Thyroid gland (tissue), 4 donors: ENCODE data around the gene SMG9.

Experiments used
- POLR2A ChIP-seq, 2 donors: fragments of 450-650 bp; IDR thresholded peaks; one replicate each; pipeline ENCODE4 v1.6.1; 2017; ENCODE audit warnings: antibody characterized with exemption in 2 of 2, mild to moderate bottlenecking in 2 of 2, moderate library complexity in 1 of 2
- TF ChIP-seq, protein P1 (sequence below), 6 experiments: fragments of 200-600 bp in 3 of 6; fragments of 450-650 bp in 3 of 6; sonication (generic) in 3 of 6; IDR thresholded peaks; one replicate each; pipeline ENCODE4 v1.5.1; 2016 to 2019; ENCODE audit warnings: antibody characterized with exemption in 6 of 6, mild to moderate bottlenecking in 2 of 6, inconsistent platforms in 1 of 6, moderate library complexity in 1 of 6

DNA sequence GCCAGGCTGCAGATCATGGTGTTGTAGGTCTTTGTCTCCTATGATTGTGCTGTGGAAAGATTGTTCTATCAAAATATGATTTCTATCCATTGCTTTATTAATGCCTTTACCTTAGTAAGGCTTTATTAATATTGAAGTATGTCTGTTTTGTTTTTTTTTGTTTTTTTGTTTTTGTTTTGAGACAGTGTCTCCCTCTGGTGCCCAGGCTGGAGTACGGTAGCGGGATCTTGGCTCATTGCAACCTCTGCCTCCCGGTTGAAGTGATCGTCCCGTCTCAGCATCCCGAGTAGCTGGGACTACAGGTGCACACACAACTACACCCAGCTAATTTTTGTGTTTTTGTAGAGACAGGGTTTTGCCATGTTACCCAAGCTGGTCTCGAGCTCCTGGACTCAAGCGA lies 31.2 kb downstream of the SMG9 start:
- TF ChIP-seq, protein P1, sequence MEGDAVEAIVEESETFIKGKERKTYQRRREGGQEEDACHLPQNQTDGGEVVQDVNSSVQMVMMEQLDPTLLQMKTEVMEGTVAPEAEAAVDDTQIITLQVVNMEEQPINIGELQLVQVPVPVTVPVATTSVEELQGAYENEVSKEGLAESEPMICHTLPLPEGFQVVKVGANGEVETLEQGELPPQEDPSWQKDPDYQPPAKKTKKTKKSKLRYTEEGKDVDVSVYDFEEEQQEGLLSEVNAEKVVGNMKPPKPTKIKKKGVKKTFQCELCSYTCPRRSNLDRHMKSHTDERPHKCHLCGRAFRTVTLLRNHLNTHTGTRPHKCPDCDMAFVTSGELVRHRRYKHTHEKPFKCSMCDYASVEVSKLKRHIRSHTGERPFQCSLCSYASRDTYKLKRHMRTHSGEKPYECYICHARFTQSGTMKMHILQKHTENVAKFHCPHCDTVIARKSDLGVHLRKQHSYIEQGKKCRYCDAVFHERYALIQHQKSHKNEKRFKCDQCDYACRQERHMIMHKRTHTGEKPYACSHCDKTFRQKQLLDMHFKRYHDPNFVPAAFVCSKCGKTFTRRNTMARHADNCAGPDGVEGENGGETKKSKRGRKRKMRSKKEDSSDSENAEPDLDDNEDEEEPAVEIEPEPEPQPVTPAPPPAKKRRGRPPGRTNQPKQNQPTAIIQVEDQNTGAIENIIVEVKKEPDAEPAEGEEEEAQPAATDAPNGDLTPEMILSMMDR (IDR thresholded peaks at IDR 0.05) = no peak
- no peak for TF ChIP-seq POLR2A (IDR thresholded peaks at IDR 0.05)
